HEK293 (cell line): ENCODE data around the gene CPXCR1.

Source experiments
- HOXC10 ChIP-seq: sonication (generic); formaldehyde crosslinking; IDR thresholded peaks from 2 replicates; pipeline ENCODE4 v1.8.1; 2023; ENCODE audit warnings: mild to moderate bottlenecking, missing genetic modification reagents
- MYNN ChIP-seq: fragments of 450-650 bp; formaldehyde crosslinking; IDR thresholded peaks from 2 replicates; pipeline ENCODE4 v1.5.1; 2016; ENCODE audit warnings: missing biosample characterization, missing genetic modification characterization, borderline replicate concordance
- ZBTB48 ChIP-seq: fragments of 450-650 bp; formaldehyde crosslinking; IDR thresholded peaks from 2 replicates; pipeline ENCODE4 v1.5.1; 2016; ENCODE audit warnings: missing biosample characterization, missing genetic modification characterization
- ZFP41 ChIP-seq: fragments of 450-650 bp; formaldehyde crosslinking; IDR thresholded peaks from 2 replicates; pipeline ENCODE4 v1.5.1; 2016; ENCODE audit warnings: missing biosample characterization, missing genetic modification characterization, borderline replicate concordance
- ZNF48 ChIP-seq: fragments of 450-650 bp; formaldehyde crosslinking; IDR thresholded peaks from 2 replicates; pipeline ENCODE4 v1.5.1; 2016; ENCODE audit warnings: missing biosample characterization, missing genetic modification characterization
- ZNF664 ChIP-seq: fragments of 450-650 bp; formaldehyde crosslinking; IDR thresholded peaks from 2 replicates; pipeline ENCODE4 v1.5.1; 2016; ENCODE audit warnings: missing biosample characterization, missing genetic modification characterization
- TF ChIP-seq, protein P1 (sequence below): fragments of 450-650 bp; formaldehyde crosslinking; IDR thresholded peaks from 2 replicates; pipeline ENCODE4 v1.5.1; 2016; ENCODE audit warnings: missing biosample characterization, missing genetic modification characterization
- TF ChIP-seq, protein P2 (sequence below): fragments of 450-650 bp; formaldehyde crosslinking; IDR thresholded peaks from 2 replicates; pipeline ENCODE4 v1.5.1; 2016; ENCODE audit warnings: missing biosample characterization, missing genetic modification characterization
- TF ChIP-seq, protein P3 (sequence below): fragments of 450-650 bp; formaldehyde crosslinking; IDR thresholded peaks from 2 replicates; pipeline ENCODE4 v1.5.1; 2016; ENCODE audit warnings: missing biosample characterization, missing genetic modification characterization
- TF ChIP-seq, protein P4 (sequence below): fragments of 450-650 bp; IDR thresholded peaks from 2 replicates; pipeline ENCODE4 v1.5.1; 2018; ENCODE audit warnings: missing biosample characterization, missing genetic modification characterization

CPXCR1 gene

DNA sequence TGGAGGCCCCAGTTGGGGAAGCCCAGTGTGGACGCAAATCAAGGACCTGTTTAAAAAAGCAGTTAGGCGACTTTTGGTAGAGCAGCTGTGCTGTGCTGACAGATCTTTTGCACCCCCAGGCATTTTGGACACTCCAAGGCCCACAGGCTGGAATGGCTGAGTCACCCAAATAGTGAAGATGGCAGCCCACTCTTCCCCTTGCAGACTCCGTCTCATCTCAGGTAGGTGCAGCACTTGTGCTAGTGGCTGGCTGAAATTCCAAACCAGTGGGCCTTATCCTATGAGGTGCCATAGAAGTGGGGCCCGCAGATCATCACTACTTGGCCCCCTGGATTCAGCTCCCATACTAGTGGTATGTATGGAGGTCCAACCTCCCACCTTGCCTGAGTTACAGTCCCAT is 42.8 kb downstream of the CPXCR1 start (continued):
- TF ChIP-seq MYNN (tag by site-specific recombination) (no peak), HOXC10 (no peak), ZFP41 (tag by site-specific recombination) (no peak), ZNF48 (tag by site-specific recombination) (no peak), ZBTB48 (no peak), ZNF664 (tag by site-specific recombination) (no peak)
- TF ChIP-seq, protein P1, sequence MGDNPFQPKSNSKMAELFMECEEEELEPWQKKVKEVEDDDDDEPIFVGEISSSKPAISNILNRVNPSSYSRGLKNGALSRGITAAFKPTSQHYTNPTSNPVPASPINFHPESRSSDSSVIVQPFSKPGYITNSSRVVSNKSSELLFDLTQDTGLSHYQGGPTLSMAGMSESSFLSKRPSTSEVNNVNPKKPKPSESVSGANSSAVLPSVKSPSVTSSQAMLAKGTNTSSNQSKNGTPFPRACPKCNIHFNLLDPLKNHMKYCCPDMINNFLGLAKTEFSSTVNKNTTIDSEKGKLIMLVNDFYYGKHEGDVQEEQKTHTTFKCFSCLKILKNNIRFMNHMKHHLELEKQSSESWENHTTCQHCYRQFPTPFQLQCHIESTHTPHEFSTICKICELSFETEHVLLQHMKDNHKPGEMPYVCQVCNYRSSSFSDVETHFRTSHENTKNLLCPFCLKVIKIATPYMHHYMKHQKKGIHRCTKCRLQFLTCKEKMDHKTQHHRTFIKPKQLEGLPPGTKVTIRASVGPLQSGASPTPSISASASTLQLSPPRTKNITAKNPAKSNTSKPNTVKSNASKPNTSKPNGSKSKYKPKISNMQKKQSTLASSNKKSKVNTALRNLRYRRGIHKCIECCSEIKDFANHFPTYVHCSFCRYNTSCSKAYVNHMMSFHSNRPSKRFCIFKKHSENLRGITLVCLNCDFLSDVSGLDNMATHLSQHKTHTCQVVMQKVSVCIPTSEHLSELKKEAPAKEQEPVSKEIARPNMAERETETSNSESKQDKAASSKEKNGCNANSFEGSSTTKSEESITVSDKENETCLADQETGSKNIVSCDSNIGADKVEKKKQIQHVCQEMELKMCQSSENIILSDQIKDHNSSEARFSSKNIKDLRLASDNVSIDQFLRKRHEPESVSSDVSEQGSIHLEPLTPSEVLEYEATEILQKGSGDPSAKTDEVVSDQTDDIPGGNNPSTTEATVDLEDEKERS = no peak
- TF ChIP-seq, protein P2, sequence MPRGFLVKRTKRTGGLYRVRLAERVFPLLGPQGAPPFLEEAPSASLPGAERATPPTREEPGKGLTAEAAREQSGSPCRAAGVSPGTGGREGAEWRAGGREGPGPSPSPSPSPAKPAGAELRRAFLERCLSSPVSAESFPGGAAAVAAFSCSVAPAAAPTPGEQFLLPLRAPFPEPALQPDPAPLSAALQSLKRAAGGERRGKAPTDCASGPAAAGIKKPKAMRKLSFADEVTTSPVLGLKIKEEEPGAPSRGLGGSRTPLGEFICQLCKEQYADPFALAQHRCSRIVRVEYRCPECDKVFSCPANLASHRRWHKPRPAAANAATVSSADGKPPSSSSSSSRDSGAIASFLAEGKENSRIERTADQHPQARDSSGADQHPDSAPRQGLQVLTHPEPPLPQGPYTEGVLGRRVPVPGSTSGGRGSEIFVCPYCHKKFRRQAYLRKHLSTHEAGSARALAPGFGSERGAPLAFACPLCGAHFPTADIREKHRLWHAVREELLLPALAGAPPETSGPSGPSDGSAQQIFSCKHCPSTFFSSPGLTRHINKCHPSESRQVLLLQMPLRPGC = no peak
- TF ChIP-seq, protein P3, sequence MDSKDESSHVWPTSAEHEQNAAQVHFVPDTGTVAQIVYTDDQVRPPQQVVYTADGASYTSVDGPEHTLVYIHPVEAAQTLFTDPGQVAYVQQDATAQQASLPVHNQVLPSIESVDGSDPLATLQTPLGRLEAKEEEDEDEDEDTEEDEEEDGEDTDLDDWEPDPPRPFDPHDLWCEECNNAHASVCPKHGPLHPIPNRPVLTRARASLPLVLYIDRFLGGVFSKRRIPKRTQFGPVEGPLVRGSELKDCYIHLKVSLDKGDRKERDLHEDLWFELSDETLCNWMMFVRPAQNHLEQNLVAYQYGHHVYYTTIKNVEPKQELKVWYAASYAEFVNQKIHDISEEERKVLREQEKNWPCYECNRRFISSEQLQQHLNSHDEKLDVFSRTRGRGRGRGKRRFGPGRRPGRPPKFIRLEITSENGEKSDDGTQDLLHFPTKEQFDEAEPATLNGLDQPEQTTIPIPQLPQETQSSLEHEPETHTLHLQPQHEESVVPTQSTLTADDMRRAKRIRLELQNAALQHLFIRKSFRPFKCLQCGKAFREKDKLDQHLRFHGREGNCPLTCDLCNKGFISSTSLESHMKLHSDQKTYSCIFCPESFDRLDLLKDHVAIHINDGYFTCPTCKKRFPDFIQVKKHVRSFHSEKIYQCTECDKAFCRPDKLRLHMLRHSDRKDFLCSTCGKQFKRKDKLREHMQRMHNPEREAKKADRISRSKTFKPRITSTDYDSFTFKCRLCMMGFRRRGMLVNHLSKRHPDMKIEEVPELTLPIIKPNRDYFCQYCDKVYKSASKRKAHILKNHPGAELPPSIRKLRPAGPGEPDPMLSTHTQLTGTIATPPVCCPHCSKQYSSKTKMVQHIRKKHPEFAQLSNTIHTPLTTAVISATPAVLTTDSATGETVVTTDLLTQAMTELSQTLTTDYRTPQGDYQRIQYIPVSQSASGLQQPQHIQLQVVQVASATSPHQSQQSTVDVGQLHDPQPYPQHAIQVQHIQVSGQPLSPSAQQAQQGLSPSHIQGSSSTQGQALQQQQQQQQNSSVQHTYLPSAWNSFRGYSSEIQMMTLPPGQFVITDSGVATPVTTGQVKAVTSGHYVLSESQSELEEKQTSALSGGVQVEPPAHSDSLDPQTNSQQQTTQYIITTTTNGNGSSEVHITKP = no peak
- TF ChIP-seq, protein P4, sequence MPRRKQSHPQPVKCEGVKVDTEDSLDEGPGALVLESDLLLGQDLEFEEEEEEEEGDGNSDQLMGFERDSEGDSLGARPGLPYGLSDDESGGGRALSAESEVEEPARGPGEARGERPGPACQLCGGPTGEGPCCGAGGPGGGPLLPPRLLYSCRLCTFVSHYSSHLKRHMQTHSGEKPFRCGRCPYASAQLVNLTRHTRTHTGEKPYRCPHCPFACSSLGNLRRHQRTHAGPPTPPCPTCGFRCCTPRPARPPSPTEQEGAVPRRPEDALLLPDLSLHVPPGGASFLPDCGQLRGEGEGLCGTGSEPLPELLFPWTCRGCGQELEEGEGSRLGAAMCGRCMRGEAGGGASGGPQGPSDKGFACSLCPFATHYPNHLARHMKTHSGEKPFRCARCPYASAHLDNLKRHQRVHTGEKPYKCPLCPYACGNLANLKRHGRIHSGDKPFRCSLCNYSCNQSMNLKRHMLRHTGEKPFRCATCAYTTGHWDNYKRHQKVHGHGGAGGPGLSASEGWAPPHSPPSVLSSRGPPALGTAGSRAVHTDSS (tag by site-specific recombination) = no peak
